Stimulated activated CD4-positive, alpha-beta T cell treated with anti-CD3 and anti-CD28 coated beads, Interleukin-15, amount 100 ng/mL, for 24 hours (primary cell): ENCODE results near the gene GPSM1.

ENCODE experiments used
- DNase-seq: peaks from one replicate; pipeline ENCODE4 v3.0.0-alpha.2; 2020

GPSM1 gene

GRCh38 chr9:136292026-136292538 is 35.3 kb upstream of the GPSM1 start:
- no peak for DNase-seq

- DNase-seq, result no peak
Observed at GRCh38 chr9:136292591-136293448, 34.5 kb upstream of the GPSM1 start.

GRCh38 chr9:136293476-136294077 is 33.8 kb upstream of the GPSM1 start:
- DNase-seq, result no peak

- no peak for DNase-seq
Observed at GRCh38 chr9:136294437-136294836, 32.9 kb upstream of the GPSM1 start.

- no peak for DNase-seq
Observed at GRCh38 chr9:136295055-136295454, 32.3 kb upstream of the GPSM1 start.

- no peak for DNase-seq
Observed at GRCh38 chr9:136295542-136296433, 31.6 kb upstream of the GPSM1 start.

GRCh38 chr9:136296434-136297015 is 30.8 kb upstream of the GPSM1 start:
- DNase-seq, result no peak

GRCh38 chr9:136297016-136297691 is 30.2 kb upstream of the GPSM1 start:
- DNase-seq, result no peak

GRCh38 chr9:136297766-136298735 is 29.3 kb upstream of the GPSM1 start:
- DNase-seq, result no peak

- no peak for DNase-seq
Observed at GRCh38 chr9:136299116-136299515, 28.2 kb upstream of the GPSM1 start.

GRCh38 chr9:136299541-136299940 is 27.8 kb upstream of the GPSM1 start:
- no peak for DNase-seq

- no peak for DNase-seq
Observed at GRCh38 chr9:136300016-136300545, 27.3 kb upstream of the GPSM1 start.

- DNase-seq, result no peak
Observed at GRCh38 chr9:136300866-136301265, 26.5 kb upstream of the GPSM1 start.

GRCh38 chr9:136302527-136302926 is 24.8 kb upstream of the GPSM1 start:
- no peak for DNase-seq

GRCh38 chr9:136303066-136303824 is 24.1 kb upstream of the GPSM1 start:
- DNase-seq, result no peak

- DNase-seq, result no peak
Observed at GRCh38 chr9:136303825-136304416, 23.4 kb upstream of the GPSM1 start, which contains the start of gene CCDC187. TSS of gene CCDC187 (minus strand) at chr9:136304094. CDS start at chr9:136303830, 264 bp downstream.

GRCh38 chr9:136304456-136304855 is 22.9 kb upstream of the GPSM1 start:
- DNase-seq, result no peak

GRCh38 chr9:136304981-136305380 is 22.4 kb upstream of the GPSM1 start:
- no peak for DNase-seq

GRCh38 chr9:136305804-136306203 is 21.5 kb upstream of the GPSM1 start:
- no peak for DNase-seq
